T-cell (primary cell): ENCODE results near the gene ASMTL. TPM values are rescaled to one million over a fixed set of nuclear protein-coding genes. Genes with fewer than 3 reads are reported as not detected.

ENCODE experiments used
- ATAC-seq, 4 experiments: fragments of 200-7000 bp in 3 of 4; fragments of 150-1000 bp in 1 of 4; cut with Tn5 transposase; replicated peaks in 1 of 4; 1 replicate in 3 of 4; 2 replicates in 1 of 4; pipeline ENCODE4 v1.10.0; 2021; ENCODE audit warnings: moderate library complexity in 3 of 4, mild to moderate bottlenecking in 2 of 4, moderate number of reproducible peaks in 1 of 4
- CTCF ChIA-PET, 2 donors: fragments of 300-600 bp; sonication (Branson Sonifier 250); formaldehyde crosslinking; loops; one replicate each; lab custom pipeline; 2022; ENCODE audit warnings: antibody characterized with exemption in 2 of 2; lab: Charles Lee
- POLR2A ChIA-PET, 2 donors: fragments of 300-600 bp; sonication (Branson Sonifier 250); formaldehyde crosslinking; loops; one replicate each; lab custom pipeline; 2022; ENCODE audit warnings: antibody characterized with exemption in 2 of 2; lab: Charles Lee
- DNase-seq, 35 experiments: peaks; one replicate each; pipeline versions ENCODE4 v3.0.0 to v3.0.0-alpha.2; 2013 to 2023
- H3K27ac ChIP-seq: one replicate; pipeline ENCODE4 v1.5.1; 2013; ENCODE audit warnings: low read length
- H3K27me3 ChIP-seq, 2 experiments: replicated peaks in 1 of 2; 1 replicate in 1 of 2; 2 replicates in 1 of 2; pipeline versions ENCODE4 v1.6.1 to v1.7.0; 2013; ENCODE audit warnings: low read length in 1 of 2, mixed read lengths in 1 of 2; ENCODE audit not compliant: control insufficient read depth in 2 of 2, insufficient read depth in 2 of 2; ENCODE audit errors: extremely low read depth in 1 of 2
- H3K36me3 ChIP-seq, 2 donors: 1 replicate in 1 of 2; 2 replicates in 1 of 2; pipeline versions ENCODE4 v1.6.1 to v1.7.0; 2013; ENCODE audit warnings: low read length in 1 of 2; ENCODE audit not compliant: control insufficient read depth in 2 of 2, insufficient read depth in 1 of 2; ENCODE audit errors: extremely low read depth in 1 of 2
- H3K4me1 ChIP-seq, 2 experiments: 1 replicate in 1 of 2; 2 replicates in 1 of 2; pipeline versions ENCODE4 v1.6.1 to v1.7.0; 2013; ENCODE audit warnings: low read length in 2 of 2, mixed read lengths in 1 of 2; ENCODE audit not compliant: insufficient read depth in 2 of 2, control insufficient read depth in 1 of 2; ENCODE audit errors: extremely low read depth in 1 of 2
- H3K4me3 ChIP-seq, 2 donors: 1 replicate in 1 of 2; 2 replicates in 1 of 2; pipeline versions ENCODE4 v1.5.1 to v1.7.0; 2013; ENCODE audit warnings: mild to moderate bottlenecking in 2 of 2, low read length in 1 of 2, moderate library complexity in 1 of 2; ENCODE audit not compliant: control insufficient read depth in 1 of 2; ENCODE audit errors: extremely low read depth in 1 of 2
- H3K9me3 ChIP-seq: 2 replicates; pipeline ENCODE4 v1.7.0; 2013
- H3K27ac Mint-ChIP-seq, 2 donors: one replicate each; pipeline ENCODE4 v1.8.0; 2020 to 2021; ENCODE audit warnings: mild to moderate bottlenecking in 2 of 2, mixed read lengths in 2 of 2
- H3K27me3 Mint-ChIP-seq, 2 donors: one replicate each; pipeline ENCODE4 v1.8.0; 2021 to 2022; ENCODE audit warnings: mixed read lengths in 2 of 2
- H3K36me3 Mint-ChIP-seq: one replicate; pipeline ENCODE4 v1.8.0; 2021; ENCODE audit warnings: mixed read lengths
- H3K4me1 Mint-ChIP-seq, 3 donors: one replicate each; pipeline ENCODE4 v1.8.0; 2020 to 2022; ENCODE audit warnings: mixed read lengths in 3 of 3, mild to moderate bottlenecking in 1 of 3
- H3K4me3 Mint-ChIP-seq, 3 donors: one replicate each; pipeline ENCODE4 v1.8.0; 2020 to 2022; ENCODE audit warnings: mild to moderate bottlenecking in 3 of 3, mixed read lengths in 3 of 3, moderate library complexity in 3 of 3
- H3K9me3 Mint-ChIP-seq, 3 donors: one replicate each; pipeline ENCODE4 v1.8.0; 2020 to 2022; ENCODE audit warnings: mixed read lengths in 3 of 3
- WGBS: methylation state at CpG from one replicate; pipeline ENCODE4 v1.1.5; 2013; ENCODE audit warnings: missing lambda C conversion rate; ENCODE audit not compliant: insufficient coverage; 5-methylcytosine and 5-hydroxymethylcytosine counted together
- total RNA-seq, 35 experiments: library from RNA in 6 of 35; stranded (reverse) in 6 of 35; fragments of 120-200 nt in 1 of 35; gene quantifications; one replicate each; pipeline versions ENCODE4 v1.2.1 to v1.2.4 and lab custom pipeline; 2013 to 2026

ASMTL gene
- total RNA-seq, 5 donors from 2014 or later (not counting 1 experiment from before 2014, with no cell fraction given): 44.9 to 48.8 (median 45.4) TPM

GRCh38 chrX:1488745-1489144, 36.0 kb upstream of the ASMTL start:
- H3K27me3 Mint-ChIP-seq: no peaks in the 10 kb centered on the region

GRCh38 chrX:1488141-1488540, 35.4 kb upstream of the ASMTL start:
- peaks cover 10 to 56% of the 10 kb centered on the region in 2 donors for H3K36me3 ChIP-seq
- H3K36me3 Mint-ChIP-seq: peaks cover 58% of the 10 kb centered on the region
- peaks cover 0 to 47% of the 10 kb centered on the region in 2 experiments for H3K4me1 ChIP-seq
- DNase-seq: peak in 1 of 35 experiments; percentile 5
- no peaks in the 10 kb centered on the region for H3K27me3 ChIP-seq
- H3K27ac Mint-ChIP-seq: peak overlapping the region; percentile 49 to 70
- no peak overlapping the region for H3K27ac ChIP-seq
- WGBS: 83% methylated on average over 2 of the region's 3 CpGs
- no peak for ATAC-seq
- H3K4me1 Mint-ChIP-seq: peaks cover 21 to 37% (median 23%) of the 10 kb centered on the region in 3 donors
- ChIA-PET CTCF (no interaction called here), POLR2A (no interaction called here)
- H3K4me3 Mint-ChIP-seq: no peak overlapping the region
- no peak overlapping the region for H3K4me3 ChIP-seq
- H3K27me3 Mint-ChIP-seq: no peaks in the 10 kb centered on the region
- peaks cover 2 to 4% (median 4%) of the 10 kb centered on the region in 3 donors for H3K9me3 Mint-ChIP-seq
- H3K9me3 ChIP-seq: no peaks in the 10 kb centered on the region

More at GRCh38 chrX:1488745-1489144, 36.0 kb upstream of the ASMTL start:
- Histone ChIP-seq H3K9me3 (no peaks in the 10 kb centered on the region), H3K27ac (no peak overlapping the region), H3K4me1 (peaks cover 3 to 46% of the 10 kb centered on the region in 2 experiments), H3K36me3 (peaks cover 8 to 56% of the 10 kb centered on the region in 2 donors), H3K27me3 (no peaks in the 10 kb centered on the region), H3K4me3 (no peak overlapping the region)
- Mint-ChIP-seq H3K27ac (peak overlapping the region in 1 of 2 donors; percentile 49), H3K36me3 (peaks cover 63% of the 10 kb centered on the region), H3K9me3 (peaks cover 2 to 4% (median 4%) of the 10 kb centered on the region in 3 donors), H3K4me1 (peaks cover 26 to 37% (median 27%) of the 10 kb centered on the region in 3 donors), H3K4me3 (no peak overlapping the region)
- 100% methylated on average over 1 of the region's 1 CpG for whole genome bisulfite sequencing
- ChIA-PET POLR2A (no interaction called here), CTCF (no interaction called here)
- ATAC-seq (no peak), DNase-seq (no peak)

- H3K9me3 Mint-ChIP-seq: peaks cover 2 to 4% (median 4%) of the 10 kb centered on the region in 3 donors
- H3K4me1 ChIP-seq: peaks cover 1 to 47% of the 10 kb centered on the region in 2 experiments
- H3K27me3 Mint-ChIP-seq: no peaks in the 10 kb centered on the region
- ATAC-seq (no peak), DNase-seq (peak in 1 of 35 experiments; percentile 14)
- POLR2A ChIA-PET: no interaction called here
- peaks cover 10 to 55% of the 10 kb centered on the region in 2 donors for H3K36me3 ChIP-seq
- no peak overlapping the region for H3K4me3 ChIP-seq
- H3K36me3 Mint-ChIP-seq: peaks cover 53% of the 10 kb centered on the region
- H3K9me3 ChIP-seq: no peaks in the 10 kb centered on the region
- peaks cover 17 to 37% (median 22%) of the 10 kb centered on the region in 3 donors for H3K4me1 Mint-ChIP-seq
- H3K4me3 Mint-ChIP-seq: no peak overlapping the region
- H3K27me3 ChIP-seq: no peaks in the 10 kb centered on the region
- no peak overlapping the region for H3K27ac ChIP-seq
- peak overlapping the region; percentile 50 to 58 for H3K27ac Mint-ChIP-seq
- WGBS: 93% methylated on average over 4 of the region's 5 CpGs
- CTCF ChIA-PET: no interaction called here
Measured at GRCh38 chrX:1487401-1487800, 34.7 kb upstream of the ASMTL start.

- no peaks in the 10 kb centered on the region for H3K27me3 ChIP-seq
- no peak overlapping the region for H3K4me3 ChIP-seq
- peaks cover 53% of the 10 kb centered on the region for H3K36me3 Mint-ChIP-seq
- ATAC-seq (no peak), DNase-seq (peak in 1 of 35 experiments; percentile 22)
- no peaks in the 10 kb centered on the region for H3K27me3 Mint-ChIP-seq
- ChIA-PET CTCF (no interaction called here), POLR2A (no interaction called here)
- no peak overlapping the region for H3K4me3 Mint-ChIP-seq
- peaks cover under 1 to 4% (median 4%) of the 10 kb centered on the region in 3 donors for H3K9me3 Mint-ChIP-seq
- WGBS: 97% methylated on average over 15 of the region's 18 CpGs
- H3K9me3 ChIP-seq: no peaks in the 10 kb centered on the region
- H3K27ac Mint-ChIP-seq: peak overlapping the region; percentile 50 to 58
- H3K4me1 Mint-ChIP-seq: peaks cover 22 to 38% (median 26%) of the 10 kb centered on the region in 3 donors
- H3K4me1 ChIP-seq: peaks cover 5 to 52% of the 10 kb centered on the region in 2 experiments
- H3K27ac ChIP-seq: no peak overlapping the region
- H3K36me3 ChIP-seq: peaks cover 10 to 50% of the 10 kb centered on the region in 2 donors
Measured at GRCh38 chrX:1486749-1487361, 34.1 kb upstream of the ASMTL start.

- no peaks in the 10 kb centered on the region for H3K27me3 Mint-ChIP-seq
- Histone ChIP-seq H3K9me3 (no peaks in the 10 kb centered on the region), H3K27me3 (no peaks in the 10 kb centered on the region), H3K4me3 (no peak overlapping the region), H3K4me1 (peaks cover 5 to 59% of the 10 kb centered on the region in 2 experiments), H3K27ac (no peak overlapping the region), H3K36me3 (peaks cover 10 to 43% of the 10 kb centered on the region in 2 donors)
- H3K27ac Mint-ChIP-seq: no peak overlapping the region
- H3K36me3 Mint-ChIP-seq: peaks cover 50% of the 10 kb centered on the region
- H3K9me3 Mint-ChIP-seq: peaks cover 0 to under 1% (median under 1%) of the 10 kb centered on the region in 3 donors
- DNase-seq: peak in 1 of 35 experiments; percentile 3
- no peak overlapping the region for H3K4me3 Mint-ChIP-seq
- peaks cover 29 to 41% (median 33%) of the 10 kb centered on the region in 3 donors for H3K4me1 Mint-ChIP-seq
- 100% methylated on average over 1 of the region's 5 CpGs for WGBS
- CTCF ChIA-PET: no interaction called here
- POLR2A ChIA-PET: no interaction called here
- ATAC-seq: no peak
Measured at GRCh38 chrX:1486177-1486576, 33.5 kb upstream of the ASMTL start.

DNA sequence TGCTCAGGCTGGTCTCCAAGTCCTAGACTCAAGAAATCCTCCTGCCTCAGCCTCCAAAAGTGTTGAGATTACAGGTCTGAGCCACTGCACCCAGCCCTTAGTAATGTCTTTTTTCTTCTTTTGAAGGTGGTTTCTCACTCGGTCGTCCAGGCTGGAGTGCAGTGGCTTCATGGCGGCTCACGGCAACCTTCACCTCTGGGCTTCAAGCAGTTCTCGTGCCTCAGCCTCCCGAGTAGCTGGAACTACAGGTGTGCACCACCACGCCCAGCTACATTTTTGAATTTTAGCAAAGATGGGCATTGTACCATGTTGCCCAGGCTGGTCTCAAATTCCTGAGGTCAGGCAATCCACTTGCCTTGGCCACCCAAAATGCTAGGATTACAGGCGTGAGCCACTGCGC, 32.3 kb upstream of the ASMTL start:
- 87% methylated on average over 7 of the region's 9 CpGs for WGBS
- Histone ChIP-seq H3K27me3 (no peaks in the 10 kb centered on the region), H3K9me3 (no peaks in the 10 kb centered on the region), H3K36me3 (peaks cover 10 to 45% of the 10 kb centered on the region in 2 donors), H3K4me1 (peaks cover 10 to 71% of the 10 kb centered on the region in 2 experiments), H3K27ac (no peak overlapping the region), H3K4me3 (no peak overlapping the region)
- Mint-ChIP-seq H3K27ac (no peak overlapping the region), H3K27me3 (no peaks in the 10 kb centered on the region), H3K36me3 (peaks cover 53% of the 10 kb centered on the region), H3K4me3 (no peak overlapping the region), H3K9me3 (no peaks in the 10 kb centered on the region), H3K4me1 (peaks cover 40 to 52% (median 42%) of the 10 kb centered on the region in 3 donors)
- no peak for ATAC-seq
- ChIA-PET CTCF (no interaction called here), POLR2A (no interaction called here)
- peak in 1 of 35 experiments; percentile 4 for DNase-seq
